ENCODE results near the gene SELP. TPM values are rescaled to one million over a fixed set of nuclear protein-coding genes. Genes with fewer than 3 reads are reported as not detected.

The SELP gene
- total and polyA plus RNA-seq, 2 of the 13 experiments (the other 11 are each of a cell fraction or from before 2014, with no cell fraction given) = 0.11 TPM; not detected in 1

GRCh38 chr1:169572187-169572586 lies 57.7 kb downstream of the SELP start (continued):
- TF ChIP-seq ZNF276 (CRISPR knock-in tag; IDR thresholded peaks at IDR 0.05; ENCODE audit: low read depth) = no peak
- peak; percentile 79 for TF ChIP-seq FOXA3 (CRISPR knock-in tag; IDR thresholded peaks at IDR 0.05)
- TF ChIP-seq ZNF788 (CRISPR knock-in tag; IDR thresholded peaks at IDR 0.05; ENCODE audit: borderline replicate concordance) = no peak
- peak; percentile 57; the same call in 1 of the 2 replicates for TF ChIP-seq NFIC (IDR thresholded peaks at IDR 0.05; ENCODE audit: low read length)
- no peak for TF ChIP-seq SNAPC4 (CRISPR knock-in tag; IDR thresholded peaks at IDR 0.05)
- TF ChIP-seq ARNTL (CRISPR knock-in tag; IDR thresholded peaks at IDR 0.05) = no peak
- 0 out of 2 replicates have a peak, but pooled peaks have one; percentile 46 for TF ChIP-seq KDM6A (CRISPR knock-in tag; IDR thresholded peaks at IDR 0.05; ENCODE audit: low read depth)
- TF ChIP-seq ZNF710 (CRISPR knock-in tag; IDR thresholded peaks at IDR 0.05; ENCODE audit: borderline replicate concordance) = no peak
- no peak for TF ChIP-seq HNF4G (IDR thresholded peaks at IDR 0.05; ENCODE audit: borderline replicate concordance, low read depth, low read length)
- TF ChIP-seq HNF4G (CRISPR knock-in tag; IDR thresholded peaks at IDR 0.05; ENCODE audit: borderline replicate concordance, low read depth) = no peak
- TF ChIP-seq NR2F6 (IDR thresholded peaks at IDR 0.05) = no peak
- TF ChIP-seq NR2F6 (CRISPR knock-in tag; IDR thresholded peaks at IDR 0.05) = 0 out of 2 replicates have a peak, but pooled peaks have one; percentile 26
- no peak for TF ChIP-seq FOXC1 (CRISPR knock-in tag; IDR thresholded peaks at IDR 0.05; ENCODE audit: borderline replicate concordance)
- TF ChIP-seq KLF15 (CRISPR knock-in tag; IDR thresholded peaks at IDR 0.05; ENCODE audit: borderline replicate concordance) = no peak
- TF ChIP-seq ZNF747 (CRISPR knock-in tag; IDR thresholded peaks at IDR 0.05; ENCODE audit: borderline replicate concordance) = no peak
- peak; percentile 42; the same call in 1 of the 2 replicates for TF ChIP-seq HNF4A (CRISPR knock-in tag; IDR thresholded peaks at IDR 0.05)
- no peak for TF ChIP-seq NFRKB (IDR thresholded peaks at IDR 0.05)
- TF ChIP-seq ZNF879 (CRISPR knock-in tag; IDR thresholded peaks at IDR 0.05) = no peak
- no peak for TF ChIP-seq ZNF841 (CRISPR knock-in tag; IDR thresholded peaks at IDR 0.05; ENCODE audit: borderline replicate concordance)
- no peak for TF ChIP-seq NAIF1 (CRISPR knock-in tag; IDR thresholded peaks at IDR 0.05; ENCODE audit: borderline replicate concordance)
- no peak for TF ChIP-seq NFKB2 (CRISPR knock-in tag; IDR thresholded peaks at IDR 0.05; ENCODE audit: borderline replicate concordance)

Data from HepG2 (cell line).